Measurements from ENCODE around the gene IFFO2. TPM values are rescaled to one million over a fixed set of nuclear protein-coding genes. Genes with fewer than 3 reads are reported as not detected.
"Not testable (repeated sequence)": the region's sequence is repeated elsewhere in the genome, so short reads cannot be mapped to it uniquely, and the experiment has no call there.

IFFO2 gene
- total RNA-seq, 1 donor from 2014 or later: 3.7 TPM

- Histone ChIP-seq H3K4me3 (ENCODE audit: low read length in 3 of 3) (no peak overlapping the region), H3K36me3 (ENCODE audit: control insufficient read depth in 3 of 3, insufficient read depth in 3 of 3, low read length in 3 of 3) (peaks cover 28 to 47% (median 40%) of the 10 kb centered on the region in 3 donors), H3K27ac (ENCODE audit: low read depth, low read length) (no peak overlapping the region), H3K9ac (ENCODE audit: low read depth in 1 of 3, low read length in 3 of 3) (no peak overlapping the region), H3K27me3 (ENCODE audit: control insufficient read depth in 3 of 3, insufficient read depth in 3 of 3, low read length in 3 of 3) (no peaks in the 10 kb centered on the region), H3K4me1 (ENCODE audit: control insufficient read depth in 3 of 3, insufficient read depth in 3 of 3, low read length in 3 of 3) (peaks cover 0 to 7% (median 3%) of the 10 kb centered on the region in 3 donors), H3K9me3 (ENCODE audit: control insufficient read depth in 3 of 3, low read length in 3 of 3) (no peaks in the 10 kb centered on the region)
These were observed 82.4 kb downstream of the IFFO2 start for GRCh38 chr1:18874036-18874435.

GRCh38 chr1:18872071-18872611, 84.3 kb downstream of the IFFO2 start:
- H3K4me3 ChIP-seq (ENCODE audit: low read length in 3 of 3): no peak overlapping the region
- no peak overlapping the region for H3K27ac ChIP-seq (ENCODE audit: low read depth, low read length)
- H3K9ac ChIP-seq (ENCODE audit: low read depth in 1 of 3, low read length in 3 of 3): no peak overlapping the region
- peaks cover 0 to 4% (median 0%) of the 10 kb centered on the region in 3 donors for H3K27me3 ChIP-seq (ENCODE audit: control insufficient read depth in 3 of 3, insufficient read depth in 3 of 3, low read length in 3 of 3)
- peaks cover 28 to 46% (median 40%) of the 10 kb centered on the region in 3 donors for H3K36me3 ChIP-seq (ENCODE audit: control insufficient read depth in 3 of 3, insufficient read depth in 3 of 3, low read length in 3 of 3)
- H3K9me3 ChIP-seq (ENCODE audit: control insufficient read depth in 3 of 3, low read length in 3 of 3): no peaks in the 10 kb centered on the region
- H3K4me1 ChIP-seq (ENCODE audit: control insufficient read depth in 3 of 3, insufficient read depth in 3 of 3, low read length in 3 of 3): peaks cover 0 to 7% (median 3%) of the 10 kb centered on the region in 3 donors

- Histone ChIP-seq H3K27me3 (ENCODE audit: control insufficient read depth in 3 of 3, insufficient read depth in 3 of 3, low read length in 3 of 3) (peaks cover 0 to 6% (median 0%) of the 10 kb centered on the region in 3 donors), H3K36me3 (ENCODE audit: control insufficient read depth in 3 of 3, insufficient read depth in 3 of 3, low read length in 3 of 3) (peaks cover 26 to 41% (median 35%) of the 10 kb centered on the region in 3 donors), H3K4me1 (ENCODE audit: control insufficient read depth in 3 of 3, insufficient read depth in 3 of 3, low read length in 3 of 3) (peaks cover 0 to 7% (median 3%) of the 10 kb centered on the region in 3 donors), H3K4me3 (ENCODE audit: low read length in 3 of 3) (no peak overlapping the region), H3K9me3 (ENCODE audit: control insufficient read depth in 3 of 3, low read length in 3 of 3) (no peaks in the 10 kb centered on the region), H3K9ac (ENCODE audit: low read depth in 1 of 3, low read length in 3 of 3) (no peak overlapping the region), H3K27ac (ENCODE audit: low read depth, low read length) (no peak overlapping the region)
These were observed 84.9 kb downstream of the IFFO2 start for GRCh38 chr1:18871401-18872070.

- H3K9me3 ChIP-seq (ENCODE audit: control insufficient read depth in 3 of 3, low read length in 3 of 3): no peaks in the 10 kb centered on the region
- H3K4me3 ChIP-seq (ENCODE audit: low read length in 3 of 3): no peak overlapping the region
- H3K27ac ChIP-seq (ENCODE audit: low read depth, low read length): no peak overlapping the region
These were observed 85.5 kb downstream of the IFFO2 start for GRCh38 chr1:18870957-18871356.

GRCh38 chr1:18870595-18870865, 85.9 kb downstream of the IFFO2 start:
- peaks cover 17 to 32% (median 27%) of the 10 kb centered on the region in 3 donors for H3K36me3 ChIP-seq (ENCODE audit: control insufficient read depth in 3 of 3, insufficient read depth in 3 of 3, low read length in 3 of 3)
- not testable (repeated sequence) for H3K27ac ChIP-seq (ENCODE audit: low read depth, low read length); H3K4me1 ChIP-seq (ENCODE audit: control insufficient read depth in 3 of 3, insufficient read depth in 3 of 3, low read length in 3 of 3); H3K4me3 ChIP-seq (ENCODE audit: low read length in 3 of 3); H3K27me3 ChIP-seq (ENCODE audit: control insufficient read depth in 3 of 3, insufficient read depth in 3 of 3, low read length in 3 of 3); H3K9me3 ChIP-seq (ENCODE audit: control insufficient read depth in 3 of 3, low read length in 3 of 3); H3K9ac ChIP-seq (ENCODE audit: low read depth in 1 of 3, low read length in 3 of 3)

More at GRCh38 chr1:18870957-18871356, 85.5 kb downstream of the IFFO2 start:
- H3K27me3 ChIP-seq (ENCODE audit: control insufficient read depth in 3 of 3, insufficient read depth in 3 of 3, low read length in 3 of 3): peaks cover 0 to 6% (median 0%) of the 10 kb centered on the region in 3 donors
- H3K4me1 ChIP-seq (ENCODE audit: control insufficient read depth in 3 of 3, insufficient read depth in 3 of 3, low read length in 3 of 3): peaks cover 0 to 7% (median 3%) of the 10 kb centered on the region in 3 donors
- no peak overlapping the region for H3K9ac ChIP-seq (ENCODE audit: low read depth in 1 of 3, low read length in 3 of 3)
- peaks cover 20 to 35% (median 29%) of the 10 kb centered on the region in 3 donors for H3K36me3 ChIP-seq (ENCODE audit: control insufficient read depth in 3 of 3, insufficient read depth in 3 of 3, low read length in 3 of 3)

GRCh38 chr1:18869847-18870594, 86.5 kb downstream of the IFFO2 start:
- H3K27me3 ChIP-seq (ENCODE audit: control insufficient read depth in 3 of 3, insufficient read depth in 3 of 3, low read length in 3 of 3): peaks cover 0 to 6% (median 0%) of the 10 kb centered on the region in 3 donors
- H3K4me3 ChIP-seq (ENCODE audit: low read length in 3 of 3): no peak overlapping the region
- no peaks in the 10 kb centered on the region for H3K9me3 ChIP-seq (ENCODE audit: control insufficient read depth in 3 of 3, low read length in 3 of 3)
- H3K9ac ChIP-seq (ENCODE audit: low read depth in 1 of 3, low read length in 3 of 3): no peak overlapping the region
- H3K36me3 ChIP-seq (ENCODE audit: control insufficient read depth in 3 of 3, insufficient read depth in 3 of 3, low read length in 3 of 3): peaks cover 17 to 32% (median 27%) of the 10 kb centered on the region in 3 donors
- no peak overlapping the region for H3K27ac ChIP-seq (ENCODE audit: low read depth, low read length)
- peaks cover 0 to 5% (median 2%) of the 10 kb centered on the region in 3 donors for H3K4me1 ChIP-seq (ENCODE audit: control insufficient read depth in 3 of 3, insufficient read depth in 3 of 3, low read length in 3 of 3)

- H3K4me3 ChIP-seq (ENCODE audit: low read length in 3 of 3): no peak overlapping the region
- no peak overlapping the region for H3K27ac ChIP-seq (ENCODE audit: low read depth, low read length)
- H3K27me3 ChIP-seq (ENCODE audit: control insufficient read depth in 3 of 3, insufficient read depth in 3 of 3, low read length in 3 of 3): peaks cover 0 to 6% (median 0%) of the 10 kb centered on the region in 3 donors
- H3K36me3 ChIP-seq (ENCODE audit: control insufficient read depth in 3 of 3, insufficient read depth in 3 of 3, low read length in 3 of 3): peaks cover 16 to 25% (median 20%) of the 10 kb centered on the region in 3 donors
- H3K4me1 ChIP-seq (ENCODE audit: control insufficient read depth in 3 of 3, insufficient read depth in 3 of 3, low read length in 3 of 3): no peaks in the 10 kb centered on the region
- no peak overlapping the region for H3K9ac ChIP-seq (ENCODE audit: low read depth in 1 of 3, low read length in 3 of 3)
- H3K9me3 ChIP-seq (ENCODE audit: control insufficient read depth in 3 of 3, low read length in 3 of 3): no peaks in the 10 kb centered on the region
These were observed 87.6 kb downstream of the IFFO2 start for GRCh38 chr1:18868801-18869424.

GRCh38 chr1:18868354-18868753, 88.1 kb downstream of the IFFO2 start:
- Histone ChIP-seq H3K9ac (ENCODE audit: low read depth in 1 of 3, low read length in 3 of 3) (no peak overlapping the region), H3K36me3 (ENCODE audit: control insufficient read depth in 3 of 3, insufficient read depth in 3 of 3, low read length in 3 of 3) (peaks cover 11 to 19% (median 19%) of the 10 kb centered on the region in 3 donors), H3K4me1 (ENCODE audit: control insufficient read depth in 3 of 3, insufficient read depth in 3 of 3, low read length in 3 of 3) (no peaks in the 10 kb centered on the region), H3K27me3 (ENCODE audit: control insufficient read depth in 3 of 3, insufficient read depth in 3 of 3, low read length in 3 of 3) (peaks cover 0 to 6% (median 0%) of the 10 kb centered on the region in 3 donors), H3K4me3 (ENCODE audit: low read length in 3 of 3) (no peak overlapping the region), H3K9me3 (ENCODE audit: control insufficient read depth in 3 of 3, low read length in 3 of 3) (no peaks in the 10 kb centered on the region), H3K27ac (ENCODE audit: low read depth, low read length) (no peak overlapping the region)

GRCh38 chr1:18866846-18867245, 89.6 kb downstream of the IFFO2 start:
- no peak overlapping the region for H3K27ac ChIP-seq (ENCODE audit: low read depth, low read length)
- H3K9me3 ChIP-seq (ENCODE audit: control insufficient read depth in 3 of 3, low read length in 3 of 3): no peaks in the 10 kb centered on the region
- H3K27me3 ChIP-seq (ENCODE audit: control insufficient read depth in 3 of 3, insufficient read depth in 3 of 3, low read length in 3 of 3): peaks cover 0 to 6% (median 0%) of the 10 kb centered on the region in 3 donors
- H3K4me3 ChIP-seq (ENCODE audit: low read length in 3 of 3): no peak overlapping the region
- H3K4me1 ChIP-seq (ENCODE audit: control insufficient read depth in 3 of 3, insufficient read depth in 3 of 3, low read length in 3 of 3): no peaks in the 10 kb centered on the region
- H3K36me3 ChIP-seq (ENCODE audit: control insufficient read depth in 3 of 3, insufficient read depth in 3 of 3, low read length in 3 of 3): peaks cover 0 to 6% (median 4%) of the 10 kb centered on the region in 3 donors
- H3K9ac ChIP-seq (ENCODE audit: low read depth in 1 of 3, low read length in 3 of 3): no peak overlapping the region

Data from skeletal muscle tissue (tissue), 4 donors.